Kidney (tissue), 14 donors: ENCODE measurements around the gene SLC6A3. TPM values are rescaled to one million over a fixed set of nuclear protein-coding genes. Genes with fewer than 3 reads are reported as not detected.

Experiments used
- DNase-seq, 5 donors: peaks; one replicate each; pipeline ENCODE4 v3.0.0-alpha.2; 2013 to 2020
- FAIRE-seq: peaks from 2 replicates; lab custom pipeline; 2012; peaks lifted over from hg19 to GRCh38; lab: Jason Lieb, UNC
- H3K27ac ChIP-seq, 2 donors: one replicate each; pipeline ENCODE4 v1.7.0; 2013; ENCODE audit warnings: low read depth in 2 of 2, low read length in 2 of 2, inconsistent platforms in 1 of 2
- H3K27me3 ChIP-seq: one replicate; pipeline ENCODE4 v1.7.1; 2013; ENCODE audit warnings: low read length, inconsistent platforms; ENCODE audit not compliant: control insufficient read depth, insufficient read depth
- H3K36me3 ChIP-seq, 3 donors: one replicate each; pipeline versions ENCODE4 v1.7.0 to v1.7.1; 2013; ENCODE audit warnings: low read length in 3 of 3, control low read depth in 1 of 3, inconsistent platforms in 1 of 3; ENCODE audit not compliant: insufficient read depth in 3 of 3, control insufficient read depth in 2 of 3
- H3K4me1 ChIP-seq, 3 donors: one replicate each; pipeline versions ENCODE4 v1.7.0 to v1.7.1; 2013; ENCODE audit warnings: low read length in 3 of 3, inconsistent platforms in 1 of 3, low read depth in 1 of 3; ENCODE audit not compliant: control insufficient read depth in 2 of 3, insufficient read depth in 2 of 3
- H3K4me3 ChIP-seq, 3 donors: one replicate each; pipeline versions ENCODE4 v1.7.0 to v1.8.1; 2013; ENCODE audit warnings: low read length in 3 of 3, control low read depth in 1 of 3, inconsistent platforms in 1 of 3
- H3K9ac ChIP-seq, 3 donors: one replicate each; pipeline versions ENCODE4 v1.7.0 to v1.7.1; 2013; ENCODE audit warnings: low read length in 3 of 3, control low read depth in 1 of 3, inconsistent platforms in 1 of 3
- H3K9me3 ChIP-seq, 3 donors: one replicate each; pipeline versions ENCODE4 v1.7.0 to v1.7.1; 2013; ENCODE audit warnings: low read length in 3 of 3, control low read depth in 1 of 3, inconsistent platforms in 1 of 3; ENCODE audit not compliant: control insufficient read depth in 2 of 3, insufficient read depth in 1 of 3
- intact Hi-C: fragments of 100-400 bp; cut with DNase I; formaldehyde crosslinking; loops from one replicate; pipeline ENCODE4 v1.11.1; 2022
- polyA plus RNA-seq: library from polyadenylated mRNA; stranded (reverse); fragments of 350-450 nt; fragmentation: Illumina TruSeq; extraction: RNeasy Lipid Tissue Mini Kit (QIAGEN cat#74804); gene quantifications from one replicate; pipeline ENCODE4 v1.2.3, GENCODE V29; 2014; ENCODE audit warnings: low read depth, low replicate concordance; ENCODE audit not compliant: insufficient read depth
- total RNA-seq: library from RNA; stranded (reverse); fragmentation: NEBNext Ultra II Directional; extraction: Animal tissue kit (Norgen Biotek cat#: 25700); gene quantifications from one replicate; pipeline ENCODE4 v1.2.1, GENCODE V29; 2021
- TF ChIP-seq, protein P1 (sequence below): IDR thresholded peaks from 3 replicates; pipeline ENCODE4 v1.5.1; 2012; ENCODE audit warnings: mild to moderate bottlenecking, moderate library complexity, borderline replicate concordance; ENCODE audit not compliant: insufficient read depth; ENCODE audit errors: extremely low read depth
- donor health status: control.
- donor health status: control.
- donor health status: control.
- donor health status: control.
- donor health status: control.
- donor health status: DM: yes; HTN: yes; CAD: no.
- donor health status: Normal renal cell carcinoma (clear cell type).

SLC6A3 gene
- total and polyA plus RNA-seq, 2 donors from 2014 or later: 0.09 to 0.54 TPM

DNA sequence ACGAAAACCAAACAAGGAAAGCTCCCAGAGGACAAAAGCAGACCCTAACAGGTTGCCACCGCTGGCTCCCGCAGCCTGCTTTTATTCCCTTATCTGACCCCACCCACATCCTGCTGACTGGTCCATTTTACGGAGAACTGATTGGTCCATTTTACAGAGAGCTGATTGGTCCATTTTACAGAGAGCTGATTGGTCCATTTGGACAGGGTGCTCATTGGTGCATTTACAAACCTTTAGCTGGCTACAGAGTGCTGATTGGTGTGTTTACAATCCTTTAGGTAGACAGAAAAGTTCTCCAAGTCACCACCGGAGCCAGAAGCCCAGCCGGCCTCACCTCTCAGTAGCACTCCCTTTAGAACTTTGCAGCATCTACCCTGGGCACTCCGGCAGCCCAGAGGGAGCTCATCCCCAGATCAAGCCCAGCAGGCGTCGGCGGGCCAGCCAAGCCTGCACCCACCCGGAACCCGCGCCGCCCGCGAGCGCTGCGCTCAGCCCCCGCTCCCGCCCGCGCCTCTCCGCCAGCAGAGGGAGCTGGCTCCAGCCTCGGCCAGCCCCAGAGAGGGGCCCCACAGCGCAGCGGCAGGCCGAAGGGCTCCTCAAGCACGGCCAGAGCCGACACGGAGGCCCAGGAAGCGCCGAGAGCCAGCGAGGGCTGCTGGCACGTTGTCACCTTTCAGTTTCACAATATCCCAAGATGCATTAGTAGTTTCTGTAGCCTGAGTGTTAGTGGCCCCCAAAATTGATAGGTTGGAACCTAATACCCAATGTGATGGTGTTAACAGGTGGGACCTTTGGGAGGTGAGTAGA lies 65.0 kb downstream of the SLC6A3 start:
- H3K9ac ChIP-seq: no peak overlapping the region
- H3K9me3 ChIP-seq: no peaks in the 10 kb centered on the region
- no peak overlapping the region for H3K27ac ChIP-seq
- H3K4me3 ChIP-seq: no peak overlapping the region
- intact Hi-C loops: no loop called here
- FAIRE-seq (no peak), DNase-seq (peak in 4 of 5 donors; percentile 45 to 79 (median 67))
- TF ChIP-seq, protein P1, sequence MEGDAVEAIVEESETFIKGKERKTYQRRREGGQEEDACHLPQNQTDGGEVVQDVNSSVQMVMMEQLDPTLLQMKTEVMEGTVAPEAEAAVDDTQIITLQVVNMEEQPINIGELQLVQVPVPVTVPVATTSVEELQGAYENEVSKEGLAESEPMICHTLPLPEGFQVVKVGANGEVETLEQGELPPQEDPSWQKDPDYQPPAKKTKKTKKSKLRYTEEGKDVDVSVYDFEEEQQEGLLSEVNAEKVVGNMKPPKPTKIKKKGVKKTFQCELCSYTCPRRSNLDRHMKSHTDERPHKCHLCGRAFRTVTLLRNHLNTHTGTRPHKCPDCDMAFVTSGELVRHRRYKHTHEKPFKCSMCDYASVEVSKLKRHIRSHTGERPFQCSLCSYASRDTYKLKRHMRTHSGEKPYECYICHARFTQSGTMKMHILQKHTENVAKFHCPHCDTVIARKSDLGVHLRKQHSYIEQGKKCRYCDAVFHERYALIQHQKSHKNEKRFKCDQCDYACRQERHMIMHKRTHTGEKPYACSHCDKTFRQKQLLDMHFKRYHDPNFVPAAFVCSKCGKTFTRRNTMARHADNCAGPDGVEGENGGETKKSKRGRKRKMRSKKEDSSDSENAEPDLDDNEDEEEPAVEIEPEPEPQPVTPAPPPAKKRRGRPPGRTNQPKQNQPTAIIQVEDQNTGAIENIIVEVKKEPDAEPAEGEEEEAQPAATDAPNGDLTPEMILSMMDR: peak; percentile 60
- H3K4me1 ChIP-seq: peaks cover 0 to 1% (median 0%) of the 10 kb centered on the region in 3 donors
- H3K36me3 ChIP-seq: no peaks in the 10 kb centered on the region
- H3K27me3 ChIP-seq: no peaks in the 10 kb centered on the region

DNA sequence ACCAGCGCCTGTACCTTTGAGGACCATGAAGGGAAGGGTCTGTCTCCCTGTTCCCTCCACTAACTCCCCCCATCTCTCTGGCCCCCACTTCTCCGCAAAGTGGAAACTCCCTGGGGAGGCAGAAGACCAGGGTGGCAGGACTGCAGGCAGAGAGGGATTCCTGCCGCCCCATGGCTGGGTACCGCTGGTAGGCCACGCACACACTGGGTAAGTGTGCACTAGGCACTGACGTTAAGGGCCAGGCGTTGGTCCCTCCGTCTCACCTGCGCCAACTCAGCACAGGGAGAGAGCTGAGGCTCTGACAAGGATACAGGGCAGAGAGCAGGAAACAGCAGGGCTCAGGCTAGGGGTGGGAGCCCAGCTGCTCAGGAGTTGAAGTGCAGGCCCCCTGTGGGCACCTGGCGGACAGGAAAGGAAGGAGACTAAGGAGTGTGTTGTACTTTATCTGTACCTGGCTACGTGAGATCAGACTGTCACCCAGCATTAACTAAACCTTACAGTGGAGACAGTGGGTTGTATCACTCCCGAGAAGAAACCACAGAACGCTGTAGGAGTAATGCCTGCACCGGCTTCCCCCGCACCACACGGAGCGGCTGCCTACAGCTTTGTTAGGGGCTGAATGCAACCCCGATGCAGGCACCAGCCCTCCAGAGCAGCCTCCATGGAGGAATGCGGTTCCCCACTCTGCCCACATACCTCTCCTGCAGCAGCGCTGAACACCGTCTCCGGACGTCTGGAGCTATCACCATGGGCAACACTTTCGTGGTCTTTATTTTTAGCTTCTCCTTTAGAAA lies 66.2 kb downstream of the SLC6A3 start:
- Histone ChIP-seq H3K4me1 (no peaks in the 10 kb centered on the region), H3K27ac (no peak overlapping the region), H3K9me3 (no peaks in the 10 kb centered on the region), H3K27me3 (no peaks in the 10 kb centered on the region), H3K36me3 (no peaks in the 10 kb centered on the region), H3K4me3 (no peak overlapping the region), H3K9ac (no peak overlapping the region)
- intact Hi-C loops: no loop called here
- FAIRE-seq (no peak), DNase-seq (peak in 1 of 5 donors; percentile 57)
- TF ChIP-seq, protein P1: no peak

DNA sequence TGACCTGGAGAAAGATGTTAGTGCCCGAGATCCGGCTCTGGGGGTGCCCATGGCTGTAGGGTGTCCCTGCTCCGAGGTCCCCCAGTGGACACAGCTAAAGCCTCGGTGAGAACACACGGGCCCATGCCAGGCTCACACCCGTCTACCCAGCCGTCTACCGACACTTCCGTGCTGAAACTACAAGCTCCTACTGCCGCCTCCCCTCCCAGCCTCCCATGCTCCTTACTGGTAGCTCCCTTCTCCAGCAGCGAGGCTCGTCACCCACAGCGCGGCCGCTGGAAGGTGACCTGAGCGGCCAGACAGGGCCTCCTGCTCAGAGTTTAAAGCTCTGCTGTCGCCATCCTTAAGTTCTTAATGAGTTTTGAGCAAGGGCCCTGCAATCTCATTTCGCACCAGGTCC lies 67.1 kb downstream of the SLC6A3 start:
- H3K9me3 ChIP-seq: no peaks in the 10 kb centered on the region
- intact Hi-C loops: no loop called here
- no peaks in the 10 kb centered on the region for H3K27me3 ChIP-seq
- no peak overlapping the region for H3K27ac ChIP-seq
- TF ChIP-seq, protein P1: no peak
- no peak overlapping the region for H3K4me3 ChIP-seq
- FAIRE-seq (no peak), DNase-seq (peak in 1 of 5 donors; percentile 60)
- no peak overlapping the region for H3K9ac ChIP-seq
- no peaks in the 10 kb centered on the region for H3K4me1 ChIP-seq
- H3K36me3 ChIP-seq: no peaks in the 10 kb centered on the region
